ENCODE measurements around the gene MDM1.

Gene MDM1

DNA sequence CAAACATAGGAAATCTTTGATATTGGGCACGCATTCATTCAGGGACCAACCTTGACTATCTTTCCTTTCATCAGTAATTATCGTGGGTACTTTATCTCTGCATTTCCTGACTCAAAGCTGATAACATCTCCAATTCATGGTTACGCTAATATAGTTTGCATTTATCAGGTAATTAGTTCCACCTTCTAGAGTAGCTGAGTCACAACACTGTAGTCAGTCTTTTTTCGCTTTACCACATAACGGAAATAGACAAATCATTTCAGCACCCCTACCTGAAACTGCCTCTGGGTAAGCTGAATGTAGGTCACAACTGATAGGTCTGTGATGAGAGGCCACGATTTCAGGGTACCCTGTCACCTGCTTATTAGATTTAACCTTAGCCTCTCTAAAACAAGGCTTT, 42.0 kb downstream of the MDM1 start:
- in situ Hi-C loops (cut with MboI; ENCODE audit: low pct_unique_long_range_greater_than_20kb, low sequenced_read_pairs, unreplicated experiment): no loop called here
- peak; percentile 13 for DNase-seq (ENCODE audit: low spot score)
- TF ChIP-seq, protein P1, sequence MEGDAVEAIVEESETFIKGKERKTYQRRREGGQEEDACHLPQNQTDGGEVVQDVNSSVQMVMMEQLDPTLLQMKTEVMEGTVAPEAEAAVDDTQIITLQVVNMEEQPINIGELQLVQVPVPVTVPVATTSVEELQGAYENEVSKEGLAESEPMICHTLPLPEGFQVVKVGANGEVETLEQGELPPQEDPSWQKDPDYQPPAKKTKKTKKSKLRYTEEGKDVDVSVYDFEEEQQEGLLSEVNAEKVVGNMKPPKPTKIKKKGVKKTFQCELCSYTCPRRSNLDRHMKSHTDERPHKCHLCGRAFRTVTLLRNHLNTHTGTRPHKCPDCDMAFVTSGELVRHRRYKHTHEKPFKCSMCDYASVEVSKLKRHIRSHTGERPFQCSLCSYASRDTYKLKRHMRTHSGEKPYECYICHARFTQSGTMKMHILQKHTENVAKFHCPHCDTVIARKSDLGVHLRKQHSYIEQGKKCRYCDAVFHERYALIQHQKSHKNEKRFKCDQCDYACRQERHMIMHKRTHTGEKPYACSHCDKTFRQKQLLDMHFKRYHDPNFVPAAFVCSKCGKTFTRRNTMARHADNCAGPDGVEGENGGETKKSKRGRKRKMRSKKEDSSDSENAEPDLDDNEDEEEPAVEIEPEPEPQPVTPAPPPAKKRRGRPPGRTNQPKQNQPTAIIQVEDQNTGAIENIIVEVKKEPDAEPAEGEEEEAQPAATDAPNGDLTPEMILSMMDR (IDR thresholded peaks at IDR 0.05; ENCODE audit: extremely low read depth, insufficient read depth, missing control alignments): no peak

DNA sequence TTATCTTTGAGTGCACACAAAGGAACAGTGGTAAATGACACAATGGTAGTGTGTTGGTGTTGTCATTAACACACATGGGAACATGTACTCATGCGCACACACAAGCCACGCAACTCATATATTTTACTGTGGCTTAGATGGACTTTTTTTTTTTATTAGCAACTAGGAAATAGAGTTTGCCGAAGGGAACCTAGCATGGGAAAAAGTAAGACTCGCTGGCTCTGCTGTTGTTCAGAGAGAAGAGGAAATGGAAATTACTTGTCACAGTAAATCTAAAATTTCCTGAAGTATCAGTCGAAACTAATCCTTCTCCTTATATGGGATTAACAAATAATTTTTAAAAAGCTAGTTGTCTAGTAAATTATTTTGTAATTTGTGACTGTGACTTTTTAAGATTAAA, 45.1 kb downstream of the MDM1 start:
- TF ChIP-seq, protein P1 (IDR thresholded peaks at IDR 0.05; ENCODE audit: extremely low read depth, insufficient read depth, missing control alignments): no peak
- in situ Hi-C loops (cut with MboI; ENCODE audit: low pct_unique_long_range_greater_than_20kb, low sequenced_read_pairs, unreplicated experiment): no loop called here
- no peak for DNase-seq (ENCODE audit: low spot score)

GRCh38 chr12:68286396-68286795, 45.8 kb downstream of the MDM1 start:
- TF ChIP-seq, protein P1 (IDR thresholded peaks at IDR 0.05; ENCODE audit: extremely low read depth, insufficient read depth, missing control alignments): no peak
- in situ Hi-C loops (cut with MboI; ENCODE audit: low pct_unique_long_range_greater_than_20kb, low sequenced_read_pairs, unreplicated experiment): no loop called here
- DNase-seq (ENCODE audit: low spot score): no peak

DNA sequence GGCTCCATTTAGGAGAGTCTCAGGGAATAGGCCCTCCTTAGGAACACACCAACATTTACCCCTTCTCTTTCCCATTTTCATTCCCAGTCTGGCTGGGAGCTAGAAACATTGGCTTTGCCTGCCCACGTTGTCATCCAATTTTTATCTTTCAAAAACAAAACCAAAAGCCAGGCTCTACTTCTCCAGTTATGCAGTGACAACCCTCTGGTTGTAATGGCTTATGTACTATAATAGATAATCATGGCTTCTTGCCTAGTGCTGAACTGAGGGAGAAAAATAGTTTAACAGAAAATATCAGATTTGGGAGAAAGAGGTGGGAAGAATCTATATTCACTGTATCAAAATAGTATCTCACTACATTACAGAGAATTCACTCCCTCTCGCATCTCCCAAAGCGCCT, 46.6 kb downstream of the MDM1 start:
- in situ Hi-C loops (cut with MboI; ENCODE audit: low pct_unique_long_range_greater_than_20kb, low sequenced_read_pairs, unreplicated experiment): no loop called here
- DNase-seq (ENCODE audit: low spot score): no peak
- TF ChIP-seq, protein P1 (IDR thresholded peaks at IDR 0.05; ENCODE audit: extremely low read depth, insufficient read depth, missing control alignments): no peak

GRCh38 chr12:68281322-68282077, 50.7 kb downstream of the MDM1 start:
- TF ChIP-seq, protein P1 (IDR thresholded peaks at IDR 0.05; ENCODE audit: extremely low read depth, insufficient read depth, missing control alignments): no peak
- in situ Hi-C loops (cut with MboI; ENCODE audit: low pct_unique_long_range_greater_than_20kb, low sequenced_read_pairs, unreplicated experiment): no loop called here
- DNase-seq (ENCODE audit: low spot score): no peak

DNA sequence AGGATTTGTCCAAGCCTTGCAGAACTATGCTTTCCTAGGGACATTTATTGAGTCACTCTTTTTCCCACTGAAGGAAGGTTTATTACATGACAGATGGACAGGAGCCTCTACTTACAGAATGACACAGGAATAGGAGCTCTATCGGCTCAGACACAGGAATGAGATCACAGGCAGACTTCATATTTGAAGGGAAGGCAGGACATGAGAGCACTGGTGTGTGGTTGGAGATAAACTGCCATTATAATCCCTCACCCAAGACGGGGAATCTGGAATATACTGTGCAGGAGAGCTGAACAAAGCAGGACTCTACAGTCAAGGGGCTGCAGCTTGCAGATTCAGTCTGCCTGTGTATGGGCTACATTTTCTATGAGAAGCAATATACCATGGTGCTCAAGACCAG, 51.9 kb downstream of the MDM1 start:
- TF ChIP-seq, protein P1 (IDR thresholded peaks at IDR 0.05; ENCODE audit: extremely low read depth, insufficient read depth, missing control alignments): no peak
- in situ Hi-C loops (cut with MboI; ENCODE audit: low pct_unique_long_range_greater_than_20kb, low sequenced_read_pairs, unreplicated experiment): no loop called here
- DNase-seq (ENCODE audit: low spot score): no peak
